Endothelial cell of umbilical vein (primary cell): ENCODE results near the gene MRPS27. TPM values are rescaled to one million over a fixed set of nuclear protein-coding genes. Genes with fewer than 3 reads are reported as not detected.

Experiments used
- BruUV-seq: library from RNA; stranded (reverse); fragments of 400-500 nt; replicated peaks from 2 replicates; lab custom pipeline; 2021; lab: Mats Ljungman, UMichigan
- CTCF ChIA-PET: fragments of 300-600, 350-600 bp; sonication (Branson Sonifier 250); formaldehyde crosslinking; loops from one replicate; lab custom pipeline; 2021; ENCODE audit warnings: antibody characterized with exemption, inconsistent platforms; lab: Charles Lee
- POLR2A ChIA-PET: fragments of 300-600, 350-600 bp; sonication (Branson Sonifier 250); formaldehyde crosslinking; loops from one replicate; lab custom pipeline; 2021; ENCODE audit warnings: antibody characterized with exemption, inconsistent platforms; lab: Charles Lee
- DNase-seq: peaks from one replicate; pipeline ENCODE4 v3.0.0-alpha.2; 2011; ENCODE audit warnings: low read depth, low spot score
- FAIRE-seq: peaks from 2 replicates; lab custom pipeline; 2011; peaks lifted over from hg19 to GRCh38; lab: Jason Lieb, UNC
- H2AFZ ChIP-seq: 2 replicates; pipeline ENCODE4 v1.6.0; 2012; ENCODE audit warnings: low read depth, low read length, control low read depth, inconsistent platforms
- H3K27ac ChIP-seq: 2 replicates; pipeline ENCODE4 v1.5.1; 2011; ENCODE audit warnings: low read depth, mild to moderate bottlenecking, control low read depth, low read length, moderate library complexity; ENCODE audit not compliant: insufficient read depth
- H3K27me3 ChIP-seq, 2 experiments: 2 replicates each; pipeline versions ENCODE4 v1.6.0 to v1.6.1; 2011; ENCODE audit warnings: low read length in 2 of 2, mixed read lengths in 1 of 2; ENCODE audit not compliant: control insufficient read depth in 2 of 2, insufficient read depth in 2 of 2
- H3K36me3 ChIP-seq, 2 experiments: 2 replicates in 1 of 2; 3 replicates in 1 of 2; pipeline ENCODE4 v1.5.1; 2011; ENCODE audit warnings: low read length in 2 of 2, mild to moderate bottlenecking in 1 of 2, moderate library complexity in 1 of 2; ENCODE audit not compliant: control insufficient read depth in 2 of 2, insufficient read depth in 2 of 2; ENCODE audit errors: extremely low read depth in 1 of 2
- H3K4me1 ChIP-seq: 3 replicates; pipeline ENCODE4 v1.5.1; 2011; ENCODE audit warnings: mild to moderate bottlenecking, low read length; ENCODE audit not compliant: control insufficient read depth, insufficient read depth; ENCODE audit errors: extremely low read depth
- H3K4me2 ChIP-seq: 2 replicates; pipeline ENCODE4 v1.6.1; 2011; ENCODE audit warnings: low read length, control low read depth, mixed read lengths; ENCODE audit not compliant: insufficient read depth
- H3K4me3 ChIP-seq, 3 experiments: fragments of 200-600 bp in 1 of 3; sonication (generic), shearing (Covaris generic) in 1 of 3; replicated peaks in 1 of 3; 2 replicates each; pipeline ENCODE4 v1.5.1; 2011 to 2016; ENCODE audit warnings: control low read depth in 3 of 3, low read length in 3 of 3, mild to moderate bottlenecking in 2 of 3, inconsistent platforms in 1 of 3, low read depth in 1 of 3, moderate library complexity in 1 of 3; ENCODE audit not compliant: insufficient read depth in 1 of 3
- H3K79me2 ChIP-seq: 2 replicates; pipeline ENCODE4 v1.6.0; 2012; ENCODE audit warnings: low read length, inconsistent platforms; ENCODE audit not compliant: control insufficient read depth, insufficient read depth
- H3K9ac ChIP-seq: replicated peaks from 2 replicates; pipeline ENCODE3; 2011; ENCODE audit warnings: low read length, control low read depth; ENCODE audit not compliant: insufficient read depth; ENCODE audit errors: extremely low read depth
- H3K9me1 ChIP-seq: replicated peaks from 3 replicates; pipeline ENCODE4 v1.6.0; 2011; ENCODE audit warnings: mild to moderate bottlenecking, low read length; ENCODE audit not compliant: control insufficient read depth, insufficient read depth; ENCODE audit errors: extremely low read depth
- H3K9me3 ChIP-seq: replicated peaks from 2 replicates; pipeline ENCODE4 v1.5.1; 2012; ENCODE audit warnings: low read length, inconsistent platforms; ENCODE audit not compliant: control insufficient read depth, insufficient read depth
- H4K20me1 ChIP-seq: replicated peaks from 2 replicates; pipeline ENCODE3; 2011; ENCODE audit warnings: mild to moderate bottlenecking, low read length; ENCODE audit not compliant: control insufficient read depth, insufficient read depth; ENCODE audit errors: extremely low read depth
- EZH2 ChIP-seq: IDR thresholded peaks from 2 replicates; pipeline ENCODE4 v1.6.1; 2012; ENCODE audit warnings: borderline replicate concordance, low read depth, mild to moderate bottlenecking, moderate library complexity, low read length, inconsistent platforms; ENCODE audit not compliant: severe bottlenecking
- FOS ChIP-seq: IDR thresholded peaks from 2 replicates; pipeline ENCODE4 v1.6.1; 2011; ENCODE audit warnings: mild to moderate bottlenecking, low read length, moderate library complexity, borderline replicate concordance; ENCODE audit not compliant: insufficient read depth
- GATA2 ChIP-seq: IDR thresholded peaks from 2 replicates; pipeline ENCODE4 v1.7.0; 2011; ENCODE audit warnings: low read depth, mild to moderate bottlenecking, moderate library complexity, mixed read lengths, low read length; ENCODE audit not compliant: insufficient read length, insufficient read depth
- JUN ChIP-seq: IDR thresholded peaks from 2 replicates; pipeline ENCODE4 v1.6.1; 2011; ENCODE audit warnings: borderline replicate concordance, low read depth; ENCODE audit not compliant: insufficient read length, insufficient read depth
- MYC ChIP-seq: IDR thresholded peaks from one replicate; pipeline ENCODE4 v1.6.1; 2011; ENCODE audit warnings: mild to moderate bottlenecking, low read depth, low read length
- POLR2A ChIP-seq: IDR thresholded peaks from 2 replicates; pipeline ENCODE4 v1.6.1; 2012; ENCODE audit warnings: low read depth, mild to moderate bottlenecking, control low read depth, low read length
- POLR2AphosphoS5 ChIP-seq: IDR thresholded peaks from 2 replicates; pipeline ENCODE4 v1.6.1; 2012; ENCODE audit warnings: low read depth, mild to moderate bottlenecking, control low read depth, low read length, moderate library complexity; ENCODE audit not compliant: insufficient read depth
- dilution Hi-C: fragments of 300-500 bp; cut with MboI; formaldehyde crosslinking; loops from one replicate; pipeline ENCODE4 v1.15.0; 2019; ENCODE audit warnings: low sequenced_read_pairs; ENCODE audit not compliant: extremely low pct_ligation_motif_present
- intact Hi-C: fragments of 100-400 bp; cut with micrococcal nuclease; formaldehyde crosslinking; loops from one replicate; pipeline ENCODE4 v1.10.0; 2022
- polyA plus RNA-seq, 4 experiments: library from polyadenylated mRNA; depleted of rRNA in 3 of 4; stranded (reverse) in 3 of 4; unstranded in 1 of 4; fragments of >200 nt; gene quantifications; 2 replicates each; pipeline versions ENCODE4 v1.2.1 to v1.2.3, GENCODE V29; 2011 to 2012; ENCODE audit warnings: missing spikeins in 1 of 4
- total RNA-seq: library from RNA; stranded (reverse); gene quantifications from 2 replicates; pipeline ENCODE4 v1.2.3, GENCODE V29; 2021
- TF ChIP-seq, protein P1 (sequence below): IDR thresholded peaks from 2 replicates; pipeline ENCODE4 v1.6.1; 2011; ENCODE audit not compliant: insufficient read depth, insufficient read length
- TF ChIP-seq, protein P2 (sequence below), 2 donors: IDR thresholded peaks; 1 replicate in 1 of 2; 2 replicates in 1 of 2; pipeline ENCODE4 v1.5.1; 2011; ENCODE audit warnings: low read length in 2 of 2, mild to moderate bottlenecking in 2 of 2, moderate library complexity in 2 of 2, control low read depth in 1 of 2, inconsistent platforms in 1 of 2, low read depth in 1 of 2; ENCODE audit not compliant: insufficient read depth in 1 of 2; ENCODE audit errors: extremely low read depth in 1 of 2

MRPS27 gene
- total and polyA plus RNA-seq, 2 donors (not counting 3 experiments of a cell fraction or from before 2014, with no cell fraction given), result 56.0 to 67.1 TPM

DNA sequence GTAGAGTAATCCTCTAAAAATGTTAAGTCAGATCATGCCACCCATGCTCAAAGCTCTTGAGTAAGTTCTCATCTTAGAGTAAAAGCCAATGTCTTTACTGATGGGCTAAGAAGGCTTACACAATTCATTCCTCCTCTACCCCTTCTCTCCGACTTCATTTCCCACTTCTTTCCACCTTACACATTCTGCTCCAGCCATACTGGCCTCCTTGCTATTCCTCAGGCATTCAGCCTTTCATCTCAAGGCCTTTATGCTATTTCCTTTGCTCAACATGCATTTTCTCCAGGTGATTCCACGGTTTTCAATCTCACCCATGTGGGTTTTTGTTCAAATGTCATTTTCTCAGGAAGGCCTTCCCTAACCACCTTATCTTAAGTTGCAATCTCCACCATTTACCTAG, 107.9 kb downstream of the MRPS27 start:
- DNase-seq, result no peak
- H2AFZ ChIP-seq, result no peak overlapping the region
- no TSS peak for BruUV-seq
- peaks cover 38% of the 10 kb centered on the region for H3K4me1 ChIP-seq
- H3K4me2 ChIP-seq, result peak overlapping the region; percentile 91
- H3K36me3 ChIP-seq, result no peaks in the 10 kb centered on the region
- no peak overlapping the region for H3K4me3 ChIP-seq
- no peak overlapping the region for H3K9ac ChIP-seq
- TF ChIP-seq MYC, result no peak
- TF ChIP-seq POLR2AphosphoS5, result no peak
- TF ChIP-seq GATA2, result no peak
- TF ChIP-seq, protein P1, sequence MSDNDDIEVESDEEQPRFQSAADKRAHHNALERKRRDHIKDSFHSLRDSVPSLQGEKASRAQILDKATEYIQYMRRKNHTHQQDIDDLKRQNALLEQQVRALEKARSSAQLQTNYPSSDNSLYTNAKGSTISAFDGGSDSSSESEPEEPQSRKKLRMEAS, result no peak
- TF ChIP-seq POLR2A, result no peak
- no peak for TF ChIP-seq FOS
- TF ChIP-seq JUN, result no peak
- TF ChIP-seq, protein P2, sequence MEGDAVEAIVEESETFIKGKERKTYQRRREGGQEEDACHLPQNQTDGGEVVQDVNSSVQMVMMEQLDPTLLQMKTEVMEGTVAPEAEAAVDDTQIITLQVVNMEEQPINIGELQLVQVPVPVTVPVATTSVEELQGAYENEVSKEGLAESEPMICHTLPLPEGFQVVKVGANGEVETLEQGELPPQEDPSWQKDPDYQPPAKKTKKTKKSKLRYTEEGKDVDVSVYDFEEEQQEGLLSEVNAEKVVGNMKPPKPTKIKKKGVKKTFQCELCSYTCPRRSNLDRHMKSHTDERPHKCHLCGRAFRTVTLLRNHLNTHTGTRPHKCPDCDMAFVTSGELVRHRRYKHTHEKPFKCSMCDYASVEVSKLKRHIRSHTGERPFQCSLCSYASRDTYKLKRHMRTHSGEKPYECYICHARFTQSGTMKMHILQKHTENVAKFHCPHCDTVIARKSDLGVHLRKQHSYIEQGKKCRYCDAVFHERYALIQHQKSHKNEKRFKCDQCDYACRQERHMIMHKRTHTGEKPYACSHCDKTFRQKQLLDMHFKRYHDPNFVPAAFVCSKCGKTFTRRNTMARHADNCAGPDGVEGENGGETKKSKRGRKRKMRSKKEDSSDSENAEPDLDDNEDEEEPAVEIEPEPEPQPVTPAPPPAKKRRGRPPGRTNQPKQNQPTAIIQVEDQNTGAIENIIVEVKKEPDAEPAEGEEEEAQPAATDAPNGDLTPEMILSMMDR (IDR thresholded peaks at IDR 0.05; ENCODE audit: extremely low read depth in 1 of 2, insufficient read depth in 1 of 2, low read depth in 1 of 2, low read length in 2 of 2), result no peak
- no peak for TF ChIP-seq EZH2
- no peaks in the 10 kb centered on the region for H4K20me1 ChIP-seq
- ChIA-PET POLR2A (no interaction called here), CTCF (interaction anchor here (1.2 to 3.0 kb wide), 2 partner anchors 33 to 56 kb away, joined by 3 to 20 read pairs; no protein-coding TSS in a partner anchor)
- H3K27ac ChIP-seq, result peak overlapping the region; percentile 97
- FAIRE-seq, result peak; percentile 15
- dilution Hi-C loops (no loop called here), intact Hi-C loops (no loop called here)
- H3K79me2 ChIP-seq, result no peaks in the 10 kb centered on the region
- H3K27me3 ChIP-seq, result no peaks in the 10 kb centered on the region
- no peaks in the 10 kb centered on the region for H3K9me3 ChIP-seq
- no peaks in the 10 kb centered on the region for H3K9me1 ChIP-seq
